Cortex of kidney (tissue), 1 donor: ENCODE results near the gene JAK2.
"Not testable (repeated sequence)": the region's sequence is repeated elsewhere in the genome, so short reads cannot be mapped to it uniquely, and the experiment has no call there.

ENCODE experiments used
- DNase-seq: peaks from one replicate; lab custom pipeline; 2025; lab: John Stamatoyannopoulos, UW

Gene JAK2

GRCh38 chr9:4984621-4985385 lies at the start of gene JAK2:
Gene JAK2, plus strand, starts transcription at chr9:4985272. Its CDS starts 36,716 bp downstream, at chr9:5021988.
- peak; percentile 90 for DNase-seq

GRCh38 chr9:4936277-4936676 lies 48.8 kb upstream of the JAK2 start:
- no peak for DNase-seq

- no peak for DNase-seq
Measured at GRCh38 chr9:4936823-4937222, 48.2 kb upstream of the JAK2 start.

GRCh38 chr9:4937446-4937845 lies 47.6 kb upstream of the JAK2 start:
- no peak for DNase-seq

- no peak for DNase-seq
Measured at GRCh38 chr9:4938496-4938895, 46.6 kb upstream of the JAK2 start.

GRCh38 chr9:4939118-4939561 lies 45.9 kb upstream of the JAK2 start:
- no peak for DNase-seq

GRCh38 chr9:4942042-4942691 lies 42.9 kb upstream of the JAK2 start:
- DNase-seq, result not testable (repeated sequence)

- no peak for DNase-seq
Measured at GRCh38 chr9:4943346-4943745, 41.7 kb upstream of the JAK2 start.

GRCh38 chr9:4944431-4945211 lies 40.5 kb upstream of the JAK2 start:
- not testable (repeated sequence) for DNase-seq

- DNase-seq, result no peak
Measured at GRCh38 chr9:4946937-4947336, 38.1 kb upstream of the JAK2 start.

GRCh38 chr9:4955836-4956235 lies 29.2 kb upstream of the JAK2 start:
- DNase-seq, result no peak

- no peak for DNase-seq
Measured at GRCh38 chr9:4959031-4959430, 26.0 kb upstream of the JAK2 start.

- no peak for DNase-seq
Measured at GRCh38 chr9:4962085-4962484, 23.0 kb upstream of the JAK2 start.

- no peak for DNase-seq
Measured at GRCh38 chr9:4964540-4964939, 20.5 kb upstream of the JAK2 start.

- no peak for DNase-seq
Measured at GRCh38 chr9:4965174-4965821, 19.8 kb upstream of the JAK2 start.

GRCh38 chr9:4967523-4967922 lies 17.5 kb upstream of the JAK2 start:
- DNase-seq, result no peak

- no peak for DNase-seq
Measured at GRCh38 chr9:4969130-4969529, 15.9 kb upstream of the JAK2 start.

- DNase-seq, result no peak
Measured at GRCh38 chr9:4970970-4971641, 14.0 kb upstream of the JAK2 start.

GRCh38 chr9:4973246-4973645 lies 11.8 kb upstream of the JAK2 start:
- DNase-seq, result no peak

GRCh38 chr9:4973902-4974301 lies 11.2 kb upstream of the JAK2 start:
- DNase-seq, result no peak

GRCh38 chr9:4979239-4979638 lies 5.8 kb upstream of the JAK2 start:
- no peak for DNase-seq
